HG03432 (cell line): ENCODE results near the gene PCBP4.
"Not testable (repeated sequence)": the region's sequence is repeated elsewhere in the genome, so short reads cannot be mapped to it uniquely, and the experiment has no call there.

Experiments
- ATAC-seq: cut with Tn5 transposase; IDR thresholded peaks from one replicate; pipeline ENCODE4 v1.9.1; 2021; ENCODE audit warnings: mild to moderate bottlenecking, moderate library complexity; ENCODE audit not compliant: unreplicated experiment

PCBP4 gene

GRCh38 chr3:51941463-51941797, 25.8 kb downstream of the PCBP4 start:
- ATAC-seq, result no peak

GRCh38 chr3:51940648-51941462, 26.4 kb downstream of the PCBP4 start:
- ATAC-seq, result no peak

DNA sequence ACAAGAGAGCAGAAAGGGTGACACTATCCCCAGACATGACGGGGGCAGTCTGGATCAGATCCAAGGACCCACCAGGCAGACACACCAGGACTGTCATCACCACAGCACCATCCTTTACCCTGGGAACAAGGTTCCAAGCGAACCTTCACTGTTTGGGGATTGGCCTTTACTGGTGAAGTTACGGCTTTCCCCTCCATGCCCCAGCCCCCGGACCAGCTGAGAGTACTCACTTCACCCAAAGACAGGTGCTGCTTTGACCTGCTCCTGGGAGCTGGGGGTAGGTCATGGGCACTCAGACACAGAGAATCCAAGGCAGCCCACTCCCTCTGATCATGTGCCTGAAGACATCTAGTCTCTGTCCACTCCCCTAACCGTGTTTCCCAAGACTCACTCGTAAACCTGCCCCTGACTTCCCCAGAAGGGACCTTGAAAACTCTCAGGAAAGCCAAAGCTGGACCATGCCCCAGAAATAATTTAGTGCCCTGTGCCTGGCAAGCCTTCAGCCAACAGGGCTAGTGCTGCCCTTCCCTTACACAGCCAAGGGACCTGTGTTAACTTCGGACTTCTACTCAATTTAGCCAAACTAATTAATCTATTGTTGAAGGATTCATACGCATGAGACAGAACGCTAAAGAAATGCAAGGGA, 28.4 kb downstream of the PCBP4 start:
- ATAC-seq, result no peak

DNA sequence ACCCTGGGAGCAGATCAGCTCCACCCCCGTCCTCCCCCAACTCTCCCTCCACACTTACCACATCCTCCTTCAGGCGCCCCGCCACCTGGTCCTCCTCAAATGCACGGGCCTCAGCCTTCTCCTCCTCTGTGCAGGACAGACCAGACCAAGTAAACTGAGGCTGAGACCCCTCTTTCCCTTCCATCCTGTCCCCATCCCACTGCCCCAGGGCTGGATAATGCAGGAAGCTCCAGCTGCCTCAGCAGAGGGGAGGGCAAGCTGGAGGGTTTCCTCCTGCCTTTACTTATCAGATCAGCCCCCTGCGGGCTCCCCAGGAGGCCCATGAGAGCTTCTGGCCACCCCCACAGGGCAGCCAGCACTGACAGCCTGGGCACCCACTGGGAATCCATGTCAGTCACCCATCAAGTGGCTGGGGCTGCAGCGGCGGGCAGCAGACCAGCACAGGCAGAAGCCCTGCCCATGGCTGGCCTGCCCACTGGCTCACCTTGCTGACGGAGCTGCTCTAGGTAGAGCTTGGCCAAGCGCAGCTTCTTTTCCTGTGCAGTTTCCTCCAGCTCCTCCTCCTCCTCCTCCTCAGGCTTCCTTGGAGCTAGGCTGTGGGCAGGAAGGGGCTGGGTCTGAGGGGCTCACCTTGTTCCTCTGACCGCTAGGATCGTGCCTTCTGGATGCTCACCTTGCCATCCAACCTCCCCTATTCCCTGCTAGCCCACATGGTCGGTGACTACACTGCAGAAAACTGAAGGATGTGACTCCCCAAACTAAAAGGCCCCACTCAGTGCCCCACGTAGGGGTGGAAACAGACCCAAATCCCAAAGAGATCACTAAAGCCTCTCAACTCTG, 29.4 kb downstream of the PCBP4 start:
- no peak for ATAC-seq

DNA sequence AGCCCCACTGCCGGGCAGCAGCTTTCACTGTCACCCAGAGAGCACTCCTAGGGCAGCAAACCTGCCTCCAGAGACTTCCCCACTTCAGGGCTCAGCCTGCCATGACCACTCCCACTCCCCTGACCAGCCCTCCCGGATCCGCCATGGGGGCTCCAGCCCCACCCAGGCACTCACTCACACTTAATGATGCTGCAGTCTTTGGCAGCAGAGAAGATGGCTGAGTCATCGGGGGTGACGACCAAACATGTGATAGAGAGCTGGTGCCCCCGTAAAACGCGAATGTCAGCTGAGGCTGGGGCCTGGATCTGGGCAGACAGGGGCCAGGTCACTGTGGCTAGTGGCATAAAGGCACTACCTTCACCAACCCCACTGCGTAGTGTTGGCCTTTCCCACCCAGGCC, 30.2 kb downstream of the PCBP4 start:
- no peak for ATAC-seq

- ATAC-seq, result no peak
These were observed 31.1 kb downstream of the PCBP4 start for GRCh38 chr3:51935886-51936755.

- ATAC-seq, result no peak
These were observed 32.0 kb downstream of the PCBP4 start for GRCh38 chr3:51934991-51935885.

- ATAC-seq, result no peak
These were observed 33.0 kb downstream of the PCBP4 start for GRCh38 chr3:51934139-51934850.

DNA sequence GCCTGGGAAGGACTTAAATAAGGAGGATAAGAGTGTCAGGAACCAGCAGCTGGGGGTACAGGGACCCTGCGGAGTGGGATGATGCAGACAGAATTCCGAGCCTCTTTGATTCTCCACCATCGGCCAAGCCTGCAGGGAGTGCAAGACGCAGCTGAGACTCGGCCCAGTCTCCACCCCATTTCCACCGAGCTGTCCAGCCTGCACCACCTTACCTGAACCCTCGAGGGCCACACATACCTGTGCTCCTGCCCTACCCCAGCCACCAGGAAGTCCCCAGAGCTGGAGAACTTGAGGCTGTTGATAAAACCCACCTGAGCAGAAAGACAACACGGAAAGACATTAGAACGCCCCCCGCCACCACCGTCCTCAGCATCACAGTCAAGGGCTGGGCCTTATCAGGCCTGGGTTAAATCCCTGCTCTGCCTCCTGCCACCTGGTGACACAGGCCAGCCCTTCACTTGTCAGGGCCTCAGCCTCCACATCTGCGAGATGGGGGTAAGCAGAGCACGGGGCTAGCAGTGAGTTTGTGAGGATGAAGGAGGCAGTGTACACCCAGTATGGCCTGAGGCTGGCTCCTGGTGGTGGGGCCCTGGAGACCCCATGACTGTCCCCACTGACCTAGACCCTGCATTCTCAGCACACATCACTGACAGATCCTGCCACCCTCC, 33.6 kb downstream of the PCBP4 start:
- ATAC-seq, result no peak

- no peak for ATAC-seq
These were observed 34.5 kb downstream of the PCBP4 start for GRCh38 chr3:51932471-51933370.

DNA sequence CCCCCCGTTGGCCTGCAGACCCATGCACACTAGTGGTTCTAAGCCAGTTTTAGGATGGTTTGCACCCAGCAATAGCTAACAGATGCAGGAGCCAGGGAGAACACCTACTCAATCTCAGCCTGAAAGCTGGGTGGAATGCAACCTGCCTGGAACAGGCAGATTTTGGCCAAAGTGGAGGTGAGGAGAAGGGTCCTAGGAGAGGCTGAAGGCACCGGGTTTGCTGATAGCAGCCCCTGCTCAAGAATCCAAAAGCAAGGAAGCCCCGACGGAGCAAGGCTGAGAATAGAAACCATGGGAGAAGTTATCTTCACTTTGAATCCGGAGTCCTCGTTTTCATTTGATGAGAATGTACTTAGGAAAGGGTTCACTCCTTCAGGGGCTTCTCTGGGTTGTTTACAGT, 35.5 kb downstream of the PCBP4 start:
- no peak for ATAC-seq

DNA sequence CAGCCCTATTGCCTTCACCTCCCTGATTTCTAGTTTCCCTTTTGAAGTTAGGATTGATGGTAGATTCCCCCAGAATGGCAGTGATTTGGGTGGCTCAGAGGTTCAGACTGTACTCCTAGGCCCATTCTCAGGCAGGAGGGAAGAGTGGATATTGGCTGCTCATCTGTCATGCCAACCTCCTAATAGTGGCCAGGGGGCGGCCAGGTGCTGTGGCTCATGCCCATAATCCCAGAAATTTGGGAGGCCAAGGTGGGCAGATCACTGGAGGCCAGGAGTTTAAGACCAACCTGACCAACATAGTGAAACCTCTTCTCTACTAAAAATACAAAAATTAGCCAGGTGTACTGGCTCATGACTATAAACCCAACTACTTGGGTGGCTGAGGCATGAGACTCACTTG, 36.8 kb downstream of the PCBP4 start:
- no peak for ATAC-seq

DNA sequence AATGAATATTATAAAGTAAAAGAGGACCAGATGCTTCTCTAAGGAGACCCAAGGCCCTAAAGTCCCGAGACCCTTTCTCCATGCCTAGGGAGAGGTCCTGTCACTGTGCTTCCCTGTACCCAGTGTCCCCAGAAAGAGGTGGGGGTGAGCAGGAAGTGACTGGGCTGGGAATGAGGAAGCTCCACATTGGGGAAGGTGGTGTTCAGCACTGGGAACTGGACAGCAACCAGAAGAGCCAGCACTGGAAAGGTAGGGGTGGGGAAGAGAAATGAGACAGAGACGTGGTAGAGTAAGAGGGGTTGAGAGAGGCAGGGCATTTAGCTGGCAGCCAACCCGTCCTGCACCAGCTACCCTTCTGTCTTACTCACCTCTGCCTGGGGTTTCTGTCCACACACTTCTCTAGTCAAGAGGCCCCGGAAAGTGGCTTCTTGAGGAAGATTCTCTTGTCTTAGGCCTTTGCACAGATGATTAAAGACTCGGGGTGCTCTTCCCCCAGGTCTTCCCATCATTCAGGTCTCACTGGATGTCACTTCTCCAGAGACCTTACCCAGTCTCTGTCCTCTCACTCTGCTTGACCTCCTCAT, 37.7 kb downstream of the PCBP4 start:
- no peak for ATAC-seq

DNA sequence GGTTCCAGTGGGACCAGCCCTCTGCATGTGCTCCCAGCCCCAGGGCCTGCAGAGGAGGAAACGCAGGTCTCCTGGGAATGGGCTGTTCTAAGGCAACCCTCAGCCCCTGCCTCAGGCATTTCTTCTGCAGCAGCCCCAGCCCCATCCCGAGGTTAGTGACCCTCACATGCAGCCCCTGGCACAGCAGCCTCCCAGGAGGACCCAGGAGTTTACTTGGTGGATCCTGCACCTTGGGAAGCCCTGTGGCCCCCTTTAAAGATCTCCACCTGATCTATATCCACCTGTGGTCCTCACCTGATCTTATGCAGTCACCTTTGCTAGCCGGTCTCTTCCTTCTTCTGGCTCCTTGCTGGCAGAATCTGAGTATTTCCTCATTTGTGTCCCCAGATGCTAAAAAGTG, 38.3 kb downstream of the PCBP4 start:
- not testable (repeated sequence) for ATAC-seq

DNA sequence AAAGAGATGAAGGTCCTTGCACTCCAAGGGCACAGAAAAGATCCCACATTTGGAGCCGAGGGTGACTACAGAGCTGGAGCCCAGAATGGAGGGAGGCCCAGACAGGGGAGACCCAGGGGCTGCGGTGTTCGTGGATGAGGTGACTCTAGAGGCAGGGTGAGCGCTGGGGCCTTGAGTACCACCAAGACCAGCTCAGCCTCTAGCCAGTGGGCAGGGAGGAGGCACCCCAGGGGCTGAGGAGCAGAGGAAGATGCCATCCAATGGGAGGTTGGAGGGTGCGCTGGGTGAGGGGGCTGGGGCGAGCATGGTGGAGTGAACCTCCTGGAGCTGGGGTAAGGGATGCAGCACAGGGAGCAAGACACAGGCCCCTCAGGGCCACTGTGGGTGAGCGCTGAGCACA, 38.8 kb downstream of the PCBP4 start:
- ATAC-seq, result no peak

DNA sequence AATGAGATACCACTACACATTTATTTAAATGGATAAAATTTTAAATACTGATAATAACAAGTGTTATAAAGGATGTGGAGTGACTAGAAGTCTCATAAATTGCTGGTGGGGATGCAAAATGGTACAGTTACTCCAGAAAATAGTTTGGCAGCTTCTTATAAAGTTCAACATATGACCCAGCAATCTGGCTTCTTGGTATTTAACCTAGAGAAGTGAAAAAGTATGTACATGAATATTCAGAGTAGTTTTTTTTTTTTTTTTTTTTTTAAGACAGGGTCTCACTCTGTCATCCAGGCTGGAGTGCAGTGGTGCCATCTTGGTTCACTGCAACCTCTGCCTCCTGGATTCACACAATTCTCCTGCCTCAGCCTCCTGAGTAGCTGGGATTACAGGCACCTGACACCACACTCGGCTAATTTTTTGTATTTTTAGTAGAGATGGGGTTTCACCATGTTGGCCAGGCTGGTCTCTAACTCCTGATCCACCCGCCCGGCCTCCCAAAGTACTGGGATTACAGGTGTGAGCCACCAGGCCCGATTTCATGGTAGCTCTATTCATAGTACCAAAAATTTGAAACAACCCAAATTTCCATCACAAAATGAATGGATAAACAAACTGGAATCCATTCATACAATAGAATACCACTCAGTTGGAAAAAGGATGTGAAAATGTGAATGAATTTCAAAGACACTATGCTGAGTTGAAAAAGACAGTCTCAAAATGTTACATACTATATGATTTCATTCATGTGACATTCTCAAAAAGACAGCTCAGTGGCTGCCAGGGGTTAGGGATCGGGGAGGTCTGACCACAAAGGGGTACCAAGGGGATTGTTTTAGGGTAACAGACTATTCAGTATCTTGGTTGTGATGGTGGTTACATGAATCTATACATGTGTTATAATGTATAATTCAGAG, 39.9 kb downstream of the PCBP4 start:
- ATAC-seq, result no peak
